ENCODE data around the gene TMPRSS11B.

TMPRSS11B gene

GRCh38 chr4:68193194-68193593 is 52.3 kb downstream of the TMPRSS11B start:
- Histone ChIP-seq H4K20me1 (ENCODE audit: control insufficient read depth, insufficient read depth, low read depth, low read length) (no peaks in the 10 kb centered on the region), H3K79me2 (ENCODE audit: control insufficient read depth, low read length) (no peaks in the 10 kb centered on the region), H3F3A (ENCODE audit: control insufficient read depth, insufficient read depth) (no peaks in the 10 kb centered on the region), H3K36me3 (ENCODE audit: control insufficient read depth, low read length) (no peaks in the 10 kb centered on the region), H3K4me2 (ENCODE audit: low read length) (no peak overlapping the region), H3K27me3 (ENCODE audit: control insufficient read depth, low read length) (no peaks in the 10 kb centered on the region), H3K4me3 (ENCODE audit: low read length) (no peak overlapping the region), H3K9me2 (replicated peaks; ENCODE audit: control insufficient read depth, low read length) (no peaks in the 10 kb centered on the region), H3K9me3 (ENCODE audit: control insufficient read depth, insufficient read depth, low read length) (no peaks in the 10 kb centered on the region), H3K4me1 (ENCODE audit: control insufficient read depth, low read length) (no peaks in the 10 kb centered on the region), H3K27ac (ENCODE audit: low read depth, low read length) (no peak overlapping the region)
- TF ChIP-seq EZH2phosphoT487 (IDR thresholded peaks at IDR 0.05; ENCODE audit: borderline replicate concordance, low read length): no peak
- no peak for TF ChIP-seq CTCF (IDR thresholded peaks at IDR 0.05; ENCODE audit: low read depth, low read length, poor library complexity, severe bottlenecking)

- no peaks in the 10 kb centered on the region for H3K4me1 ChIP-seq (ENCODE audit: control insufficient read depth, low read length)
Measured at GRCh38 chr4:68187145-68187544, 58.3 kb downstream of the TMPRSS11B start.

GRCh38 chr4:68184923-68185322 is 60.6 kb downstream of the TMPRSS11B start:
- H3K79me2 ChIP-seq (ENCODE audit: control insufficient read depth, low read length): no peaks in the 10 kb centered on the region

More at GRCh38 chr4:68187145-68187544, 58.3 kb downstream of the TMPRSS11B start:
- H3K36me3 ChIP-seq (ENCODE audit: control insufficient read depth, low read length): no peaks in the 10 kb centered on the region
- no peaks in the 10 kb centered on the region for H3K79me2 ChIP-seq (ENCODE audit: control insufficient read depth, low read length)
- no peaks in the 10 kb centered on the region for H3K27me3 ChIP-seq (ENCODE audit: control insufficient read depth, low read length)
- H3K4me2 ChIP-seq (ENCODE audit: low read length): no peak overlapping the region
- no peaks in the 10 kb centered on the region for H3F3A ChIP-seq (ENCODE audit: control insufficient read depth, insufficient read depth)
- no peak overlapping the region for H3K27ac ChIP-seq (ENCODE audit: low read depth, low read length)
- H3K9me3 ChIP-seq (ENCODE audit: control insufficient read depth, insufficient read depth, low read length): no peaks in the 10 kb centered on the region
- no peak for TF ChIP-seq EZH2phosphoT487 (IDR thresholded peaks at IDR 0.05; ENCODE audit: borderline replicate concordance, low read length)
- TF ChIP-seq CTCF (IDR thresholded peaks at IDR 0.05; ENCODE audit: low read depth, low read length, poor library complexity, severe bottlenecking): no peak
- no peaks in the 10 kb centered on the region for H3K9me2 ChIP-seq (replicated peaks; ENCODE audit: control insufficient read depth, low read length)
- H3K4me3 ChIP-seq (ENCODE audit: low read length): no peak overlapping the region
- H4K20me1 ChIP-seq (ENCODE audit: control insufficient read depth, insufficient read depth, low read depth, low read length): no peaks in the 10 kb centered on the region

More at GRCh38 chr4:68184923-68185322, 60.6 kb downstream of the TMPRSS11B start:
- H3K9me2 ChIP-seq (replicated peaks; ENCODE audit: control insufficient read depth, low read length): no peaks in the 10 kb centered on the region
- H4K20me1 ChIP-seq (ENCODE audit: control insufficient read depth, insufficient read depth, low read depth, low read length): no peaks in the 10 kb centered on the region
- H3K4me3 ChIP-seq (ENCODE audit: low read length): no peak overlapping the region
- no peaks in the 10 kb centered on the region for H3K4me1 ChIP-seq (ENCODE audit: control insufficient read depth, low read length)
- H3K9me3 ChIP-seq (ENCODE audit: control insufficient read depth, insufficient read depth, low read length): no peaks in the 10 kb centered on the region
- H3K27ac ChIP-seq (ENCODE audit: low read depth, low read length): no peak overlapping the region
- no peak overlapping the region for H3K4me2 ChIP-seq (ENCODE audit: low read length)
- TF ChIP-seq CTCF (IDR thresholded peaks at IDR 0.05; ENCODE audit: low read depth, low read length, poor library complexity, severe bottlenecking): no peak
- TF ChIP-seq EZH2phosphoT487 (IDR thresholded peaks at IDR 0.05; ENCODE audit: borderline replicate concordance, low read length): no peak
- no peaks in the 10 kb centered on the region for H3F3A ChIP-seq (ENCODE audit: control insufficient read depth, insufficient read depth)
- H3K36me3 ChIP-seq (ENCODE audit: control insufficient read depth, low read length): no peaks in the 10 kb centered on the region
- H3K27me3 ChIP-seq (ENCODE audit: control insufficient read depth, low read length): no peaks in the 10 kb centered on the region
